Measurements from ENCODE around the gene RSU1.

DNA sequence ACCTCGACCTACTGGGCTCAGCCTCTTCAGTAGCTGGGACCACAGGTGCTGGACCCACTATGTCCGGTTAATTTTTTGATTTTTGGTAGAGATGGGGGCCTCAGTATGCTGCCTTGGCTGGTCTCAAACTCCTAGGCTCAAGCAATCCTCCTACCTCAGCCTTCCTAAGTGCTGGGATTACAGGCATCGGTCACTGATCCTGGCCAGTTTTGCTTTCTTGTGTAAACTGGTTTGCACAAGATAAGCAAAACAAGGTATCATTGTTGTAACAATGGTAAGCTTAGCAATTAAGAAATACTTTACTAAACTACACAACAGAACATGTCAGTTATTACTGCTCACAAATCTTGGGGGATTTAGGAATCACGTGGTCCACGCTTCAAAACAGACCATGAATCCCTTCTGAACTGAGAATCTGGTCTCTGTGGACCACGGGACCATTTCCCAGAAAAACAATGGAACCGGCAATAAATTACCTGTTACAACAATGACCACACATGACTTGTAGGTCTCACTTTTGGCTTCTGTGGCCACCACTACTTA is 36.8 kb downstream of the RSU1 start:
- TF ChIP-seq TAF1 (IDR thresholded peaks at IDR 0.05; ENCODE audit: low read depth, low read length), result no peak
- no peak for TF ChIP-seq POLR2A (IDR thresholded peaks at IDR 0.05; ENCODE audit: low read depth, low read length)
- no peak for TF ChIP-seq POLR2AphosphoS5 (IDR thresholded peaks at IDR 0.05; ENCODE audit: low read depth, low read length)
- no peak for TF ChIP-seq SPI1 (IDR thresholded peaks at IDR 0.05; ENCODE audit: low read depth, low read length)

Data from GM12891 (cell line).